ENCODE data around the gene PET117. TPM values are rescaled to one million over a fixed set of nuclear protein-coding genes. Genes with fewer than 3 reads are reported as not detected.

PET117 gene
- total RNA-seq, 1 donor from 2014 or later: 10.0 TPM

GRCh38 chr20:18139832-18140231 is 2.2 kb downstream of the PET117 start:
- TF ChIP-seq, protein P1, sequence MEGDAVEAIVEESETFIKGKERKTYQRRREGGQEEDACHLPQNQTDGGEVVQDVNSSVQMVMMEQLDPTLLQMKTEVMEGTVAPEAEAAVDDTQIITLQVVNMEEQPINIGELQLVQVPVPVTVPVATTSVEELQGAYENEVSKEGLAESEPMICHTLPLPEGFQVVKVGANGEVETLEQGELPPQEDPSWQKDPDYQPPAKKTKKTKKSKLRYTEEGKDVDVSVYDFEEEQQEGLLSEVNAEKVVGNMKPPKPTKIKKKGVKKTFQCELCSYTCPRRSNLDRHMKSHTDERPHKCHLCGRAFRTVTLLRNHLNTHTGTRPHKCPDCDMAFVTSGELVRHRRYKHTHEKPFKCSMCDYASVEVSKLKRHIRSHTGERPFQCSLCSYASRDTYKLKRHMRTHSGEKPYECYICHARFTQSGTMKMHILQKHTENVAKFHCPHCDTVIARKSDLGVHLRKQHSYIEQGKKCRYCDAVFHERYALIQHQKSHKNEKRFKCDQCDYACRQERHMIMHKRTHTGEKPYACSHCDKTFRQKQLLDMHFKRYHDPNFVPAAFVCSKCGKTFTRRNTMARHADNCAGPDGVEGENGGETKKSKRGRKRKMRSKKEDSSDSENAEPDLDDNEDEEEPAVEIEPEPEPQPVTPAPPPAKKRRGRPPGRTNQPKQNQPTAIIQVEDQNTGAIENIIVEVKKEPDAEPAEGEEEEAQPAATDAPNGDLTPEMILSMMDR (IDR thresholded peaks at IDR 0.05): no peak
- Mint-ChIP-seq H3K9me3 (ENCODE audit: low read depth) (no peaks in the 10 kb centered on the region), H3K4me1 (ENCODE audit: low read depth) (peaks cover 22% of the 10 kb centered on the region), H3K27ac (ENCODE audit: unreplicated experiment) (no peak overlapping the region), H3K27me3 (ENCODE audit: low read depth) (no peaks in the 10 kb centered on the region), H3K4me3 (ENCODE audit: unreplicated experiment) (no peak overlapping the region), H3K36me3 (ENCODE audit: low read depth) (peaks cover 7% of the 10 kb centered on the region)
- DNase-seq (ENCODE audit: low spot score): no peak

GRCh38 chr20:18144541-18145099 is 7.0 kb downstream of the PET117 start:
- H3K36me3 Mint-ChIP-seq (ENCODE audit: low read depth): peaks cover 12% of the 10 kb centered on the region
- H3K4me1 Mint-ChIP-seq (ENCODE audit: low read depth): peaks cover 6% of the 10 kb centered on the region
- no peak overlapping the region for H3K27ac Mint-ChIP-seq (ENCODE audit: unreplicated experiment)
- DNase-seq (ENCODE audit: low spot score): no peak
- no peaks in the 10 kb centered on the region for H3K27me3 Mint-ChIP-seq (ENCODE audit: low read depth)
- no peak overlapping the region for H3K4me3 Mint-ChIP-seq (ENCODE audit: unreplicated experiment)
- H3K9me3 Mint-ChIP-seq (ENCODE audit: low read depth): no peaks in the 10 kb centered on the region
- TF ChIP-seq, protein P1 (IDR thresholded peaks at IDR 0.05): no peak

GRCh38 chr20:18154342-18154741 is 16.7 kb downstream of the PET117 start:
- TF ChIP-seq, protein P1 (IDR thresholded peaks at IDR 0.05): no peak
- H3K4me3 Mint-ChIP-seq (ENCODE audit: unreplicated experiment): no peak overlapping the region
- peaks cover 16% of the 10 kb centered on the region for H3K36me3 Mint-ChIP-seq (ENCODE audit: low read depth)
- H3K9me3 Mint-ChIP-seq (ENCODE audit: low read depth): no peaks in the 10 kb centered on the region
- H3K27me3 Mint-ChIP-seq (ENCODE audit: low read depth): no peaks in the 10 kb centered on the region
- no peak for DNase-seq (ENCODE audit: low spot score)
- no peak overlapping the region for H3K27ac Mint-ChIP-seq (ENCODE audit: unreplicated experiment)
- H3K4me1 Mint-ChIP-seq (ENCODE audit: low read depth): no peaks in the 10 kb centered on the region

GRCh38 chr20:18156045-18156444 is 18.4 kb downstream of the PET117 start:
- Mint-ChIP-seq H3K9me3 (ENCODE audit: low read depth) (no peaks in the 10 kb centered on the region), H3K27me3 (ENCODE audit: low read depth) (no peaks in the 10 kb centered on the region), H3K27ac (ENCODE audit: unreplicated experiment) (no peak overlapping the region), H3K36me3 (ENCODE audit: low read depth) (peaks cover 16% of the 10 kb centered on the region), H3K4me1 (ENCODE audit: low read depth) (no peaks in the 10 kb centered on the region), H3K4me3 (ENCODE audit: unreplicated experiment) (no peak overlapping the region)
- DNase-seq (ENCODE audit: low spot score): no peak
- TF ChIP-seq, protein P1 (IDR thresholded peaks at IDR 0.05): no peak

- H3K27me3 Mint-ChIP-seq (ENCODE audit: low read depth): no peaks in the 10 kb centered on the region
- TF ChIP-seq, protein P1 (IDR thresholded peaks at IDR 0.05): no peak
- no peak overlapping the region for H3K4me3 Mint-ChIP-seq (ENCODE audit: unreplicated experiment)
- no peak overlapping the region for H3K27ac Mint-ChIP-seq (ENCODE audit: unreplicated experiment)
- H3K36me3 Mint-ChIP-seq (ENCODE audit: low read depth): peaks cover 25% of the 10 kb centered on the region
- H3K4me1 Mint-ChIP-seq (ENCODE audit: low read depth): no peaks in the 10 kb centered on the region
- no peak for DNase-seq (ENCODE audit: low spot score)
- no peaks in the 10 kb centered on the region for H3K9me3 Mint-ChIP-seq (ENCODE audit: low read depth)
Measured at GRCh38 chr20:18164356-18164755, 26.7 kb downstream of the PET117 start.

Data from chondrocyte (in vitro differentiated cells).